Sciatic nerve (tissue), 2 donors: Measurements from ENCODE around the gene MAP2K2. TPM values are rescaled to one million over a fixed set of nuclear protein-coding genes. Genes with fewer than 3 reads are reported as not detected.

Source experiments
- ATAC-seq: fragments of 200-7000 bp; cut with Tn5 transposase; one replicate; pipeline ENCODE4 v1.9.1; 2020; ENCODE audit warnings: mild to moderate bottlenecking, moderate library complexity
- DNase-seq: peaks from one replicate; pipeline ENCODE4 v3.0.0-alpha.2; 2020; ENCODE audit warnings: low spot score
- intact Hi-C: fragments of 100-400 bp; cut with DNase I; formaldehyde crosslinking; loops from one replicate; pipeline ENCODE4 v1.14.2; 2022
- total RNA-seq: library from RNA; stranded (reverse); fragmentation: NEBNext Ultra II Directional; extraction: Animal tissue kit (Norgen Biotek cat#: 25700); gene quantifications from one replicate; pipeline ENCODE4 v1.2.1, GENCODE V29; 2021
- donor health status: DM: no; HTN: no; CAD: no.
- donor health status: DM: no; HTN: no; CAD: no.

Gene MAP2K2
- total RNA-seq, 1 donor from 2014 or later = 108 TPM

DNA sequence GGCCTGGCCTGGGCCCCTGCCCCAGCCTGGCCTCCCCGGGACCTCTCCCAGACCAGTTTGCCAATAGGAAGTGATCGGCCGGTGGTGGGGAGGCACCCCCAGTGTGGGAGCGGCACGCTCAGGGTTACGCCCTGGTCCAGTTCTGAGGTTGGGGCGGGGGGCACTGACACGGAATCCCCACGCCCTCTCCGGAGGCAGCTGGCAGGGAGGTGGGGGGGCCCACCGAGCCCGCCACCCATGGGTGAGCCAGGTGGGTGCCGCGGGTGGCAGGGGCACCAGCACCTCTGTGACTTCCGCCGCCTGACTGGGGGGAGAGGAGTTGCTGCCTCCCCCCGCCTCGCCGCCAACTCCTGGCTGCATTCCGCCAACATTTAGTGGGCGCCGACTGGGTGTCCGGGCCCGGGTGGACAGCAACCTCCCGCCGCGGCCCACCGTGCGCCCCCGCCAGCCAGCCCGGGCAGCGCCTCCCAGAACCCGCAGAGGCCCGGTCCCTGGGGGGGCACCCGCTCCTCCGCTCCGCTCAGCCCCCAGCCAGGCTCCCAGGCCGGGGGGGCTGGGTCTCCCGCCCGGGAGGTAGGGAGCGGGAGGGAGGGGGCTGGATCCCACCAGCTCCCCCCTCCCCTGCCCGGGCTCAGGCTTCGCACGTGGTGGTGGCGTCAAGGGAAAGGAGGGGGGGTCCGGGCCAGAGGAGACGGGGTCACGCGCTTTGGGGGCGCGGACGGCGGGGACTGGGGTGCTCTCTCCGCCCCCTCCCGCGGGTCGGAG is 59.2 kb downstream of the MAP2K2 start:
- intact Hi-C loops = no loop called here
- DNase-seq (peak; percentile 87), ATAC-seq (peak; percentile 1)

DNA sequence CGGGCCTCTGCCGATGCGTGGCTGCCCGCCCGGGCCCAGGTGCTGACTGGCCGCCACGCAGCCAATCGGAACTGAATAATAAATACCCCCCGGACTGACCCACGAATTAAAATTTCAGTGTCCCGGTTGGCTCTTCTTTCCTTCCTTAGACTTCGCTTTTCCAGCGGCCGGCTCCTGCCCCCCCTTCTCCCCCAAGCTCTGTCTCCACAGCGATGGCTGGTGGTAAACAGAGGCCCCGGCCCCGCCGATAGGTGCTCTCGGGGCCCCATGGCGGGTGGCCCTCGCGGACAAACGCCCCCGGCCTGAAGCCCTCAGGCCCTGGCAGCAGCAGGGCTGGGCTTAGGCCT is 59.8 kb downstream of the MAP2K2 start:
- ATAC-seq (peak; percentile 1), DNase-seq (no peak)
- intact Hi-C loops = no loop called here

DNA sequence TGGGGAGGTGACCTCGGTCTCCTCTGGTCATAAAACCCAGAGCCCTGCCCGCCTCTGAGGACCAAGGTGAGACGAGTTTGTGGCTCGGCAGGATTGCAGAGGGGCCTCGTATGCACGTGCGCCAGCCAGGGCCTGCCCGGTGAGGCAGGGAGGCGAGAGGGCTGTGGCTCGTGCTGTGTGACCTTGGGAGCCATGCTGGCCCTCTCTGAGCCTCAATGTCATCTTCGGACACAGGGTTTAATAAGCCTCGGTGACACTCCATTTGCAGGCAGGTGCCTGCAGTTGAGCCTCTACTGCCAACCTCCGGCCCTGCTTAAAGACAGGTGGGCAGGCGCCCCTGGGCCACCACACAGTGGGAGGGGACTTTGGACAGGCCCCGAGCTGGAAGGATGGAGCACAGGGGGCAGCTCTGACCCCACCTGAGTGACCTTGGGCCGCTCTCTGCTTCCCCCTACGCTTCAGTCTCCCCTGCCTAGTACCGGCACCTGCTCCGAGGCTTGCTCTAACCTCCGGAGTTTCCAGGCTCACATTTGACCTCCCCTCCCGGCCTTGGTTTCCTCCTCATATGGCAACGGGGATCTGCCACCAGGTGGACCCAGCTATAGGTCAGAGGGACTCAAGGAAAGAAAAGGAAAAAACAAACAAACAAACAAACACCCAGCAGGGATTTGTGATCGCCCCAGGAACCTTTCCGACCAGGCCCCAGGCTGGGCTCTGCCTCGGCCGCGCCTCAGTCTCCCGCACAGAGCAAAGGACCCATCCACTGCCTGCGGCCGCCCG is 60.4 kb downstream of the MAP2K2 start:
- ATAC-seq (no peak), DNase-seq (no peak)
- intact Hi-C loops = no loop called here

DNA sequence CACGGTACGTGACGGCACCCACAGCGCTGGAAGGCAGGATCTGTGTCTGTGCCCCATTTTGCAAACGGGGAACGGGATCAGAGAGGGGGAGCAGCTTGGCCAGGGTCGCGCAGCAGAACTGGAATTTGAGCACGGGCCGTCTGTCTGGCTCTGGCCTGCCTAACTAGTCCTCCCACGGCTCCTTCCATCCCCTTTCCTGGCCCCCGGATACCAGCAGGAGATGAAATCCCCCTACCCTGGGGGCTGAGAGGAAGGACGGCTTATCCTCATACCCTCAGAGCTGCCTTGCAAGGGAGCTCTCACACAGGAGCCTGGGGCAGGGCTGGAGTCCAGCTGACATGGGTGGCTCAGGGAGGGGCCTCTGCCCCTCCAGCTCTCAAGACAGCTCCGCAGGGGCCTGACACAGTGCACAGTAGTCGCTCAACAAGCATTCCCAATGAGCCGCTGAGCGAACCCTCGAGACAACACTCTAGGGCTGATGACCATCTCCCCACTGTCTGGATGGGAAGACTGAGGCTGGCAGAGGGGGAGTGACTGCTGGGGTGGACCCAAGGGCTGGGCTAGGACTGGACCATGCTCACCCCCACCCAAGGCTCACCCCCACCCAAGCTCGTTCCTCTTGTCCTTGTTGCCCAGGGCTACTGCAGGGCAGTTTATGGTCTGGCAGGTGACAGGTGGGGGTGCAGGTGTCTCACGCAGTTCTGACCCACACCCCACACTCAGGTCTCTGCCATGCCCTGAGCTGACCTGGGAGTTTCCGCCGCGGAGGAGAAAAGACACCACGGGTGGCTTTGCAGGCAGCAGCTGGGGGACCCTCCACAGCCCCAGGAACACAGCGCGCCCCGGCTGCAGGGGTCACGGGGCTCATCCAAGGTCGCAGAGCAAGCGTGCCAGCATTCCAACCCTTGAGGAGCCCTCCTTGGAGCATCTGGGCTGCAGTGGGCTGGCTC is 61.2 kb downstream of the MAP2K2 start:
- DNase-seq (no peak), ATAC-seq (no peak)
- intact Hi-C loops = no loop called here

DNA sequence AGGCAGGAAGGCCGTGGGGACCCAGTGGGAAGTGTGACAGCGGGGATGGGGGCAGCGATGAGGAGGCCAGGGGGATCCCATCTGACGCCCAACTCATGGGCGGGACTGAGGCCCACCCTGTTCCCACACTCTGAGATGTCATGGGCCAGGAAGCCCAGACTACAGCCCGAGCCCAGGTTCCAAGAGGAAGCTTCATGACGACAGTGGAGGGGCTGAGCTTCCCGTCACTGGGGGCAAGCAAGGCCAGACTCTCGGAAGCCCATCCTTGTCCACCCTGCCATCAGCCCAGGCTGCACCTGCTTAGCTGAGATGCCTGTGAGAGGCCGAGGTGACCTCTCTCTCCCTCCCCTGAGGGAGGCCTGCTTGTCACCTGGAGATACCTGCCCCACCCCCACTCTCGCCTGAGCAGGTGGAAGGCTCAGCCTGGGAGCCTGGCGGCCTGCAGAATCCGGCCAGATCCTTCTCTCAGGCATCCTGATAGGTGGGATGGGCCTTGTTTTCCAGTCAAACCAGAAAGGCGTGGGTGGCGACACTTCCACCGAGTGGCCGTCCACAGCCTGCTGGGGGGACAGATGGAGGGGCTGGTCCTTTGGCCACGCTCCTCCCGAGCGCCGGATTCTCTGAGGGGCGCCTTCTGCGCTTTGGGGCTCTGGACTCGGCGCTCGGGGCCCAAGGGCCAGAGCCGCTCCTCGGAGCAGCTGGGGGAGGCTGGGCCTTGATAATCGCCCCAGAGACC is 62.1 kb downstream of the MAP2K2 start:
- ATAC-seq (no peak), DNase-seq (no peak)
- intact Hi-C loops = no loop called here

DNA sequence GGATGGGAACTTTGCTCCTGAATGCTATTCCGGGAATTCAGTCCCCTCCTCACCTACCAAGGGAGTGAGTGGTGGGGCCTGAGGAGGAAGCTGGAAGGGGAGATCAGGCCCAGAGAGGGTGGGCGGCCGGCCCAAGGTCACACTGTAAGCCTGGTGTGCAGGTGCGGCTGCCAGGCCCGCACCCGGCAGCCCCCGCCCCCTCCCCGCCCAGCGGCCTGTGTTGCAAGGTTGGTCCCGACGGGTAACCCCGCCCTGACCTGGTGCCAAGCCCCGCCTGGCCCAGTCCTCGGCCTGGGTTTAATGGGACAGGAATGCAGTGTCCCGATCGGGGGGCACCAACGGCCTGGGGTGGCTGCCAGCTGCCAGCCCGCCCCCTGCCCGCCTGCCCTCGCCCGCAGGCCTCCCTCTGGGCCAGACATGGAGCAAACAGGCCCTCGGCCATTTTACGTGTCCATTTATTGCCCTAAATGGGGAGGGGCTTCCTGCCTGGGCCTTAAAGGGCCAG is 62.7 kb downstream of the MAP2K2 start:
- DNase-seq (peak; percentile 86), ATAC-seq (peak; percentile 16)
- intact Hi-C loops = no loop called here

DNA sequence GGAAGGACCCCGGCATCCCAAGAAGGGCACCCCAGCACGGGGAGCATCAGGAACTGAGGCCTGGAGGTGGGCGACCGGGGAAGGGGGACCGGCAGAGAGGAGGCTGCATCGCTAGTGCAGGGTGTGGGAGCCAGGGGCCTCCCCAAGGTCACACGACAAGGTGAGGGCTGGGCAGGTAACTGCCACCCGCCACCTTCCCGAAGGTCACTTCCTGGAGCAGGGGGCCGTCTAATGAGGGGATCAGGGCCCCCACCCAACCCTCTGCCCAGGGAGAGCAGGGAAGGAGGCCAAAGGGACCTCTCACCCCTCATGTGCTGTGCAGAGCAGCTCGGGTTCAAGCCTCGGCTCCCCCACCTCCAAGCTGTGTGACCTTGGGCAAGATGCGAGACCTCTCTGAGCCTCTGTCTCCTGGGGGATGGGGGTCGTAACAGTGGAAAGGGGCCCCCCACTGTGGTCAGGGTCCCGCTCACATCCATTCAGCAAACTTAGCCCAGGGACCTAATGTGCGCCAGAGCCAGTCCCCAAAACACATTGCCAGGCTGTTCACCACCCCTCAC is 63.2 kb downstream of the MAP2K2 start:
- DNase-seq (no peak), ATAC-seq (no peak)
- intact Hi-C loops = no loop called here

DNA sequence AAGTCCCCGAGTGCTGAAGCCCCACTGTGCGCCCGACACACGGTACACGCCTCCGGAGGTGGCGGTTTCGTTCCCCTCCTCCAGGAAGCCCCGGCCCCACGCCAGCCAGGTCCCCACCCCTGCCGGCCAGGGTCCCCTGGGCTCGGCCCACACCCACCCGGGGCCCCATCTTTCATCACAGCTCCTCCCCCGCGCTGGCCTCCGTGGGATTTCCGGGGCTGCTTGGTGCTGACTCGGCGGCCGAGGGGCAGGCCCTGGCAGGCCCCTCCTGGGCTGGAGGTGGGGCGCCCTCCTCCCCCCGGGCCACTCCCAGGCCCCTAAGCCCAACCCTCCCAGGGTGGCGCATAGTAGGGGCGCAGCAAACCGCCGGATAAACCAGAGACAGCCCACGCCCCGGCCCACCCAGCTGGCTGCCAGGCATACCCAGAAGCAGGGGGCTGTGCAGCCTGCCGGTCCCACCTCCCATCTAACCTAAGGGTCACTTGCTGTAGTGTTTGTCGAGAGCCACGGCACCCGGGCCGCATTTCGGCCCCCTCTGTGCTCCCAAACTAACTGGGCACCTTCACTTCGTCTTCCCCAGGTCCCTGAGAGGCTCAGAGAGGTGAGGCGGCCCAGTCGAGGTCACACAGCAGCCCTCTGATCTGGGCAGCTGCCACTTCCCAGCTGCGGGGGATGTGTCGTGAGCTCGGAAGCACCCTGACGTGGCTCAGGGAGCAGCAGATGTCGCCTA is 63.9 kb downstream of the MAP2K2 start:
- peak; percentile 85 for DNase-seq
- peak; percentile 35 for ATAC-seq
- intact Hi-C loops = no loop called here

DNA sequence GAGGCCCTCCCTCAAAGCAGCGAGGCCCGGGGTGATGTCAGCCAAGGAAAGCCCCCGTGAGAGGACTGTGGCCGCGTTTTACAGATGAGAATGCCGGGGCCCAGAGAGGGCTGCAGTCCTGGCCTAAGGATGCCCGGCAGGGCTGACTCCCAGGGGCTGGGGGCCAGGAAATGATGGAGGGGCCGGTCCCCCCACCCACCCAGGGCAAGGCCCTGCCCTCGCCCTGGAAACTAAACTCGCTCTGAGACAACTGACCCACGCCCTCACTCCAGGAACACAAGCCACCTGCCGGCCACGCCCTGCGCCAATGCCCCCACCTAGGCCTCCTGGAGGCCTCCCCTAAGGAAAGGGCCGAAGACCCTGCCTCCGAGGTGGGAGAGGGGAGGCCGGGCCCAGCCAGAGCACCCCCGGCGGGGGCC is 64.5 kb downstream of the MAP2K2 start:
- ATAC-seq (no peak), DNase-seq (no peak)
- intact Hi-C loops = no loop called here

DNA sequence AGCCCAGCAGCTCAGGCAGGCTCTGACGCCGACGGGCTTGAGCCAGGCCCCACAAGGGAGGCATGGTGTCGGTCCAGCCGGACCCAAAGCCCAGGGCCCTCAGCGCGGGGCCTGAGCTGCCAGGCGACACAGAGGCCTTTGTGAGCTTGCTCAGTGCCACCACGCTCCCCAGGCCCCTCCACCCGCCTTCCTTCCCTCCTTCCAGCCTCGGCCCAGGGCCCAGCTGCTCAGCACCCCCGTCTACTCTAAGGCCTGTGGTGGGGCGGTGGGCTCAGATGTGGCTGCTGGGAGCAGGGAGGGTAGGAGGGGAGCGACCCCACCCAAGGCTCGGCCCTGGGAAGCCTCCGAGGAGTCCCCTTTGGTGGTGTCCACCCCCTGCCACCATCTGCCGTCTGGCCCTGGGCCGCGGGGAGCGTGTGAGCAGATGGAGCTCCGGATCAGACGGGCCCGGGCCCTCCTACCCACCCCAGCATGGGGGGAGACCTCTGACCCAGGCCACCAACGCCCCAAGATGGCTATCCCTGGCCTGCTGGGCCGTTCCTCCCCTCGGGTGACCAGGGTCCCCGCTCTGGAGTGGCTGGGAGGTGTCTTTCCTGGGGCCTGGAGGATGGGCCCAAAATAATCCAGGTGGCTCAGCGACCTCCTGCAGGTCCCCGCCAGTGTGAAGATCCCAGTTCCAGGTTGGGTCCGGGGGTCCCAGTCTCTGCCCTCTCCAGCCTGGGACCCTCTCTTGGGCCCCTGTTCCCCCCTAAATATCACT is 65.0 kb downstream of the MAP2K2 start:
- no peak for DNase-seq
- peak; percentile 34 for ATAC-seq
- intact Hi-C loops = no loop called here

DNA sequence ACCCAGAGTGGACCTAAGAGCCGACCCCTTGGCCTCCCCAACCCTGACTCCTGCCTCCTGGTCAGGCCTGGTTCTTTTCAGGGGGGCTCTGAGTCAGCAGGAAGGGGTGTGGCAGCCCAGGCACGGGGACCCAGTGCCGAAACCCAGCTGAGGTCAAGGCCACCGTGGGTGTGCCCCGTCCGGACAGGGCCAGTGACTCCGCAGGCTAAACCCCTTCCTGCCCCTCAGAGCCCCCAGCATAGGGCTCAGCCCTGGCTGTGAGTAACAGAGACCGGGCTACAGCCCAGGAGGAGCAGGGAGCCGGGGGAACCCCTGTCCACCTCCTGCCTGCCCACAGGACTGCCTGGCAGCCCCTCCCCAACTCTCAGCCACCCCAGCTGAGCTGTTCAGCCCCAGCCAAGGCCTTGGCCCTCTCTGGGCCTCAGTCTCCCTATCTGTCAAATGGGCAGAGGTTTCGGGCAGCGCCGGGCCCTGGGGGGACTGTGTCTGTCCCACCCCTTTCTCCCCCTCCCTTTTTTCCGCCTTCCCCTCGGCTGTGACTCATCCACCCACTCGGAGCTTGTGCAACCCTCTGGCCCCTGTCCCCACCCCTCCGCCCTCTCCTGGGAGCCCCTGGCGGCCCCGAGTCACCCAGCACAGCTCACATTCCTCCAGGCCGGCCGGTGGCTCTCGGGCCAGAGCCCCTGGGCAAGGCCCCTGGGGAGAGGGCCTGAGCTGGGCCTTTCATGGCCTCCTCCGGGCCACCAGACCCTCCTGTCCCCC is 65.8 kb downstream of the MAP2K2 start:
- intact Hi-C loops = no loop called here
- ATAC-seq = peak; percentile 76
- peak; percentile 90 for DNase-seq

DNA sequence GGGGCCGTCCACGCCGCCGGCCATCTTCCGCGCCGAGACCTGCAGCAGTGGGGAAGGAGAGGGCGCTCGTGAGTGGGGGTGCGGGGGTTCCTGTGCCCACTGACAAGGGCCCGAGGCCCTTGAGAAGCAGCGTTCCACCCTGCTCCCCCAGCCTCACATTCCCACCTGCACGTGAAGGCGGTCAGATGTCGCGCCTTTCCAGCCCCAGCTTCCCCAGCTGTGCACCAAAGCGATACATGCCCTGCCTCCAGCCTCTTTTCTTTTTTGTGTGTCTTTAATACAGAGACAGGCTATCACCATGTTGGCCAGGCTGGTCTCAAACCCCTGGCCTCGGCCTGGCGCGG is 68.7 kb downstream of the MAP2K2 start:
- ATAC-seq (no peak), DNase-seq (no peak)
- intact Hi-C loops = no loop called here

DNA sequence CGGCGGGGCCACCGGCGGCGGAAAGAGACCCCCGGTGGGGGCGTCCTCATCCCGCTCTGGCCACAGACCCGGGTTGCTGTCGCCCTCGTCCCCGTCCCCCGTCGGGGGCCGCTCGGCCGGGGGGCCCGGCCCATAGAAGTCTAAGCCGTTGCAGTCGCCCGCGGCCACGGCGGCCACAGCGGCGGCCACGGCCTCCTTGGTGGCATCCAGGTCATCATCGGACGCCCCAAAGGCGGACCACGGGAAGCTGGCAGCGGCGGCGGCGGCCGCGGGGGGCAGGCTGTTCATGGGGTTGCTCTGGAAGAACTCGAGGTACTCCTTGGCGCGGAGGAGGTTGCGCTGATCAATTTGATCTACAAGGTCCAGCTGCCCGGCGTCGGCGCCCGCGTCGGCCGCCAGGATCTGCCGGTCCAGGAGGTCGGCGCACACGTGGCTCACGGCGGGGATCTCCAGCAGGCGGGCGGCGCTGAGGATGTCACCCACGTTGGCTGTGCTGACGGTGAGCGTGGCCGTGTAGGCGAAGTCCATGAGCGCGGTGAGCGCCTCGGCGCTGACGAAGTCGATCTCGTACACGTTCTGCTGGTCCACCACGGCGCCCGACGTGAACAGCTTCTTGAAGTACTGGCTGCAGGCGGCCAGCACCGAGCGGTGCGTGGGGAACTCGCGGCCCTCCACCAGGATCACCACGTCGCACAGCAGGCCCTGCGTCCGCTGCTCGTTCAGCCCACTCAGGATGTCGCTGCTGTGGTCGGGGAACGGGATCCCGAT is 69.3 kb downstream of the MAP2K2 start:
- DNase-seq = no peak
- no peak for ATAC-seq
- intact Hi-C loops = loop anchor here (5.0 kb wide), 1 partner anchor 42 kb away; no protein-coding TSS in a partner anchor

DNA sequence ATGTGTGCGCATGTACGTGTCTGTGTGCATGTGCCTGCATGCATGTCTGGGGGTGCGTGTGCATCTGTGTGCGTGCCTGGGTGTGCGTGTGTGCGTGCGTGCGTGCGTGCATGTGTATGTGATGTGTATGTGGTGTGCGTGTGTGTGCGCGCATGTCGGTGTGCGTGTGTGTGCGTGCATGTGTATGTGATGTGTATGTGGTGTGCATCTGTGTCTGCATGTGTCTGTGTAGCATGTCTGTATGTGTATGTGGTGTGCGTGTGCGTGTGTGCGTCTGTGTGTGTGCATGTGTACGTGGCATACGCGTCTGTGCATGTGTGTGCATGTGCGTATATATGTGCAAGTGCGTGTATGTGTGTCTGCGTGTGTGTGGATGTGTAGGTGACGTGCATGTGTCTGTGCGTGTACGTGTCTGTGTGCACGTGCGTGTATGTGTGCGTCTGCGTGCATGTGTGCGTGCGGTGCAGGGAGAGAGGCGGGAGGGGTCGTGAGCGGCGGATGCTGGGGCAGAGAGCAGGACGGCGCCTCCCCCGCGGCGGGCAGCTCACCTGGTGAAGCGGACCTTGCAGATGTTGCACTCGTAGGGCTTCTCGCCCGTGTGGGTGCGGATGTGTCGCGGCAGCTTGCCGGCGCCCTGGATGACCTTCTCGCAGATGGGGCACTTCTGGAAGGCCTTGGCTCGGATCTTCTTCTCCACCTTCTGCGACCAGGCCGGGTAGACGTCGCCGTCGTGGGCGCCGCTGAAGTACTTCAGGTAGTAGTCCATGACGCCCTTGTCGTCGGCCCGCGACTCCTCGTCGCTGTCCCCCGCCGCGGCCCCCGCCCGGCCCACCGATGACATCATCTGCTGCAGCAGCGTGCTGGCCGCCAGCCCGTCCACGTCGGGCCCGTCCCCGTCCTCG is 70.2 kb downstream of the MAP2K2 start:
- ATAC-seq (no peak), DNase-seq (no peak)
- intact Hi-C loops = loop anchor here (5.0 kb wide), 1 partner anchor 41 kb away; no protein-coding TSS in a partner anchor
